HCT116 (cell line): ENCODE results near the gene DET1. TPM values are rescaled to one million over a fixed set of nuclear protein-coding genes. Genes with fewer than 3 reads are reported as not detected.

Source experiments
- ATAC-seq: fragments of 200-7000 bp; cut with Tn5 transposase; 2 replicates; pipeline ENCODE4 v1.9.1; 2020; ENCODE audit warnings: mild to moderate bottlenecking, moderate library complexity
- BruUV-seq: library from RNA; stranded (reverse); fragments of 400-500 nt; replicated peaks from 2 replicates; lab custom pipeline; 2021; lab: Mats Ljungman, UMichigan
- CTCF ChIA-PET: fragments of 300-600 bp; sonication (Branson Sonifier 250); formaldehyde crosslinking; loops from one replicate; lab custom pipeline; 2021; ENCODE audit warnings: antibody characterized with exemption; lab: Charles Lee
- POLR2A ChIA-PET: fragments of 300-600, 350-600 bp; sonication (Branson Sonifier 250); formaldehyde crosslinking; loops from one replicate; lab custom pipeline; 2021; ENCODE audit warnings: antibody characterized with exemption; lab: Charles Lee
- RAD21 ChIA-PET, 2 experiments: fragments of 300-600 bp; sonication (Branson Sonifier 250); formaldehyde crosslinking; loops; one replicate each; lab custom pipeline; 2023; ENCODE audit warnings: low total read pairs in 2 of 2; ENCODE audit not compliant: uncharacterized antibody in 2 of 2, unreplicated experiment in 2 of 2, low non-redundant PET in 1 of 2; lab: Charles Lee
- DNase-seq: peaks from one replicate; pipeline ENCODE4 v3.0.0-alpha.2; 2010; ENCODE audit warnings: low read depth, low spot score
- H2AFZ ChIP-seq: fragments of 200-600 bp; shearing (Covaris generic), sonication (generic); 2 replicates; pipeline ENCODE4 v1.6.1; 2017; ENCODE audit warnings: low read depth, mixed run types, mixed read lengths, antibody characterized with exemption, low read length; ENCODE audit not compliant: poor library complexity, severe bottlenecking
- H3K27ac ChIP-seq: 2 replicates; pipeline ENCODE4 v1.5.1; 2012; ENCODE audit warnings: low read depth, low read length
- H3K27me3 ChIP-seq: fragments of 200-600 bp; sonication (generic); 2 replicates; pipeline ENCODE4 v1.6.1; 2016; ENCODE audit warnings: mixed run types, low read length, mixed read lengths; ENCODE audit not compliant: insufficient read depth
- H3K36me3 ChIP-seq, 2 experiments: fragments of 200-500 bp in 1 of 2; fragments of 200-600 bp in 1 of 2; sonication (Bioruptor generic) in 1 of 2; sonication (generic) in 1 of 2; 2 replicates each; pipeline versions ENCODE4 v1.5.1 to v1.6.1; 2014 to 2016; ENCODE audit warnings: low read length in 2 of 2, inconsistent platforms in 1 of 2, mixed read lengths in 1 of 2, mixed run types in 1 of 2; ENCODE audit not compliant: insufficient read depth in 2 of 2, control insufficient read depth in 1 of 2
- H3K4me1 ChIP-seq, 2 experiments: fragments of 200-600 bp in 1 of 2; sonication (generic) in 1 of 2; 2 replicates each; pipeline versions ENCODE4 v1.5.1 to v1.6.1; 2012 to 2017; ENCODE audit warnings: low read length in 2 of 2, inconsistent platforms in 1 of 2, mild to moderate bottlenecking in 1 of 2, mixed read lengths in 1 of 2, mixed run types in 1 of 2, moderate library complexity in 1 of 2; ENCODE audit not compliant: insufficient read depth in 2 of 2, control insufficient read depth in 1 of 2
- H3K4me2 ChIP-seq: fragments of 200-600 bp; sonication (generic); 2 replicates; pipeline ENCODE4 v1.6.1; 2017; ENCODE audit warnings: mixed run types, low read length, mixed read lengths
- H3K4me3 ChIP-seq, 2 experiments: fragments of 200-600 bp in 1 of 2; sonication (generic) in 1 of 2; replicated peaks in 1 of 2; 2 replicates each; pipeline ENCODE4 v1.5.1; 2011 to 2016; ENCODE audit warnings: low read length in 2 of 2, control low read depth in 1 of 2, low read depth in 1 of 2, mild to moderate bottlenecking in 1 of 2, mixed read lengths in 1 of 2, mixed run types in 1 of 2
- H3K79me2 ChIP-seq: fragments of 200-600 bp; sonication (generic); 2 replicates; pipeline ENCODE4 v1.6.1; 2017; ENCODE audit warnings: mild to moderate bottlenecking, mixed run types, low read length, moderate library complexity, mixed read lengths; ENCODE audit not compliant: insufficient read depth
- H3K9ac ChIP-seq: fragments of 200-600 bp; sonication (generic); 2 replicates; pipeline ENCODE4 v1.6.1; 2016; ENCODE audit warnings: low read length, mixed read lengths
- H3K9me2 ChIP-seq: fragments of 200-600 bp; sonication (generic), shearing (Covaris generic); 2 replicates; pipeline ENCODE4 v1.6.1; 2017; ENCODE audit warnings: mixed run types, mild to moderate bottlenecking, moderate library complexity; ENCODE audit not compliant: insufficient read depth
- H3K9me3 ChIP-seq, 2 experiments: fragments of 200-500 bp in 1 of 2; fragments of 200-600 bp in 1 of 2; sonication (Bioruptor generic) in 1 of 2; sonication (generic) in 1 of 2; 2 replicates each; pipeline ENCODE4 v1.6.1; 2014 to 2017; ENCODE audit warnings: low read length in 2 of 2, mixed read lengths in 2 of 2, inconsistent platforms in 1 of 2, low read depth in 1 of 2, mild to moderate bottlenecking in 1 of 2, mixed run types in 1 of 2, moderate library complexity in 1 of 2; ENCODE audit not compliant: control insufficient read depth in 1 of 2, insufficient read depth in 1 of 2
- H4K20me1 ChIP-seq: fragments of 200-600 bp; sonication (generic), shearing (Covaris generic); 2 replicates; pipeline ENCODE4 v1.6.1; 2017; ENCODE audit warnings: mixed run types, mild to moderate bottlenecking, moderate library complexity; ENCODE audit not compliant: insufficient read depth
- CEBPB ChIP-seq: IDR thresholded peaks from 2 replicates; pipeline ENCODE4 v1.6.1; 2012; ENCODE audit warnings: low read depth
- ELF1 ChIP-seq: IDR thresholded peaks from 2 replicates; pipeline ENCODE4 v1.6.1; 2012; ENCODE audit warnings: low read depth, borderline replicate concordance
- FOSL1 ChIP-seq: IDR thresholded peaks from 2 replicates; pipeline ENCODE4 v1.6.1; 2012; ENCODE audit warnings: low read depth
- MAX ChIP-seq: IDR thresholded peaks from 2 replicates; pipeline ENCODE4 v1.6.1; 2012
- POLR2AphosphoS5 ChIP-seq: IDR thresholded peaks from 2 replicates; pipeline ENCODE4 v1.6.1; 2011; ENCODE audit warnings: mild to moderate bottlenecking, low read depth, low read length, moderate library complexity
- SIN3A ChIP-seq: IDR thresholded peaks from 2 replicates; pipeline ENCODE4 v1.6.1; 2012; ENCODE audit warnings: low read depth
- SP1 ChIP-seq: IDR thresholded peaks from 2 replicates; pipeline ENCODE4 v1.6.1; 2012; ENCODE audit warnings: low read depth
- TCF7L2 ChIP-seq: IDR thresholded peaks from 2 replicates; pipeline ENCODE4 v1.7.0; 2011; ENCODE audit warnings: borderline replicate concordance, inconsistent platforms; ENCODE audit not compliant: insufficient read depth, insufficient read length; ENCODE audit errors: extremely low read depth
- intact Hi-C: fragments of 100-400 bp; cut with micrococcal nuclease; formaldehyde crosslinking; loops from 2 replicates; pipeline ENCODE4 v1.10.0; 2022
- total RNA-seq: library from RNA; stranded (reverse); gene quantifications from one replicate; pipeline ENCODE4 v1.2.1, GENCODE V29; 2021; ENCODE audit not compliant: unreplicated experiment
- TF ChIP-seq, protein P1 (sequence below): IDR thresholded peaks from 2 replicates; pipeline ENCODE4 v1.6.1; 2012; ENCODE audit warnings: low read depth

Gene DET1
- total RNA-seq, 1 experiment from 2014 or later = 2.5 TPM

- H3K9ac ChIP-seq = no peak overlapping the region
- H3K79me2 ChIP-seq = no peaks in the 10 kb centered on the region
- H3K9me3 ChIP-seq = no peaks in the 10 kb centered on the region
- no peak overlapping the region for H3K4me2 ChIP-seq
- H3K36me3 ChIP-seq = no peaks in the 10 kb centered on the region
- intact Hi-C loops = no loop called here
- no peaks in the 10 kb centered on the region for H3K4me1 ChIP-seq
- no peaks in the 10 kb centered on the region for H3K9me2 ChIP-seq
- no peak overlapping the region for H3K4me3 ChIP-seq
- no TSS peak for BruUV-seq
- no peaks in the 10 kb centered on the region for H4K20me1 ChIP-seq
- ATAC-seq (no peak), DNase-seq (no peak)
- no peak overlapping the region for H2AFZ ChIP-seq
- RAD21 ChIA-PET = no interaction called here
- POLR2A ChIA-PET = no interaction called here
- TF ChIP-seq FOSL1 = no peak
- TF ChIP-seq, protein P1, sequence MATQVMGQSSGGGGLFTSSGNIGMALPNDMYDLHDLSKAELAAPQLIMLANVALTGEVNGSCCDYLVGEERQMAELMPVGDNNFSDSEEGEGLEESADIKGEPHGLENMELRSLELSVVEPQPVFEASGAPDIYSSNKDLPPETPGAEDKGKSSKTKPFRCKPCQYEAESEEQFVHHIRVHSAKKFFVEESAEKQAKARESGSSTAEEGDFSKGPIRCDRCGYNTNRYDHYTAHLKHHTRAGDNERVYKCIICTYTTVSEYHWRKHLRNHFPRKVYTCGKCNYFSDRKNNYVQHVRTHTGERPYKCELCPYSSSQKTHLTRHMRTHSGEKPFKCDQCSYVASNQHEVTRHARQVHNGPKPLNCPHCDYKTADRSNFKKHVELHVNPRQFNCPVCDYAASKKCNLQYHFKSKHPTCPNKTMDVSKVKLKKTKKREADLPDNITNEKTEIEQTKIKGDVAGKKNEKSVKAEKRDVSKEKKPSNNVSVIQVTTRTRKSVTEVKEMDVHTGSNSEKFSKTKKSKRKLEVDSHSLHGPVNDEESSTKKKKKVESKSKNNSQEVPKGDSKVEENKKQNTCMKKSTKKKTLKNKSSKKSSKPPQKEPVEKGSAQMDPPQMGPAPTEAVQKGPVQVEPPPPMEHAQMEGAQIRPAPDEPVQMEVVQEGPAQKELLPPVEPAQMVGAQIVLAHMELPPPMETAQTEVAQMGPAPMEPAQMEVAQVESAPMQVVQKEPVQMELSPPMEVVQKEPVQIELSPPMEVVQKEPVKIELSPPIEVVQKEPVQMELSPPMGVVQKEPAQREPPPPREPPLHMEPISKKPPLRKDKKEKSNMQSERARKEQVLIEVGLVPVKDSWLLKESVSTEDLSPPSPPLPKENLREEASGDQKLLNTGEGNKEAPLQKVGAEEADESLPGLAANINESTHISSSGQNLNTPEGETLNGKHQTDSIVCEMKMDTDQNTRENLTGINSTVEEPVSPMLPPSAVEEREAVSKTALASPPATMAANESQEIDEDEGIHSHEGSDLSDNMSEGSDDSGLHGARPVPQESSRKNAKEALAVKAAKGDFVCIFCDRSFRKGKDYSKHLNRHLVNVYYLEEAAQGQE = no peak
- no peak for TF ChIP-seq MAX
- TF ChIP-seq SIN3A = no peak
- TF ChIP-seq POLR2AphosphoS5 = no peak
- no peak for TF ChIP-seq TCF7L2
- no peak for TF ChIP-seq ELF1
- TF ChIP-seq SP1 = no peak
- no peak for TF ChIP-seq CEBPB
- H3K27me3 ChIP-seq = no peaks in the 10 kb centered on the region
- no peak overlapping the region for H3K27ac ChIP-seq
- CTCF ChIA-PET = no interaction called here
These were observed 11.4 kb downstream of the DET1 start for GRCh38 chr15:88535100-88535499.
